ENCODE data around the gene TPI1.

The TPI1 gene

DNA sequence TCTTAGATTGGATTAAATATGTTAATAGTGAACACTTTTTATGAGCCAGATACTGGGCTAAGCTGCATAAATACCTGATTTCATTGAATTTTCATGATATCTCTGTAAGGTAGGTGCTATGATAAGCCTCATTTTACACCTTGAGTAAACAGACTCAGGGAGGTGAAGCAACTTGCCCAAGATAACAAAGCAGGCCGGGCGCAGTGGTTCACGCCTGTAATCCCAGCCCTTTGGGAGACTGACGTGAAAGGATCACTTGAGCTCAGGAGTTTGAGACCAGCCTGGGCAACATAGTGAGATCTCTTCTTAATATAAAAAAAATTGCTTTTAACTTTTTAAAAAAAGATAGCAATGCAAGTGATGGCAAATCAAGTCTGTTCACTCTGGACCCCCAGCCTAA, 25.3 kb upstream of the TPI1 start:
- TF ChIP-seq MYC (IDR thresholded peaks at IDR 0.05; ENCODE audit: low read depth, low read length) (no peak), MAX (IDR thresholded peaks at IDR 0.05; ENCODE audit: low read depth, low read length) (no peak), POLR2A (IDR thresholded peaks at IDR 0.05; ENCODE audit: extremely low read depth, insufficient read length) (no peak)
- TF ChIP-seq, protein P1, sequence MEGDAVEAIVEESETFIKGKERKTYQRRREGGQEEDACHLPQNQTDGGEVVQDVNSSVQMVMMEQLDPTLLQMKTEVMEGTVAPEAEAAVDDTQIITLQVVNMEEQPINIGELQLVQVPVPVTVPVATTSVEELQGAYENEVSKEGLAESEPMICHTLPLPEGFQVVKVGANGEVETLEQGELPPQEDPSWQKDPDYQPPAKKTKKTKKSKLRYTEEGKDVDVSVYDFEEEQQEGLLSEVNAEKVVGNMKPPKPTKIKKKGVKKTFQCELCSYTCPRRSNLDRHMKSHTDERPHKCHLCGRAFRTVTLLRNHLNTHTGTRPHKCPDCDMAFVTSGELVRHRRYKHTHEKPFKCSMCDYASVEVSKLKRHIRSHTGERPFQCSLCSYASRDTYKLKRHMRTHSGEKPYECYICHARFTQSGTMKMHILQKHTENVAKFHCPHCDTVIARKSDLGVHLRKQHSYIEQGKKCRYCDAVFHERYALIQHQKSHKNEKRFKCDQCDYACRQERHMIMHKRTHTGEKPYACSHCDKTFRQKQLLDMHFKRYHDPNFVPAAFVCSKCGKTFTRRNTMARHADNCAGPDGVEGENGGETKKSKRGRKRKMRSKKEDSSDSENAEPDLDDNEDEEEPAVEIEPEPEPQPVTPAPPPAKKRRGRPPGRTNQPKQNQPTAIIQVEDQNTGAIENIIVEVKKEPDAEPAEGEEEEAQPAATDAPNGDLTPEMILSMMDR (IDR thresholded peaks at IDR 0.05; ENCODE audit: low read depth, low read length): no peak
- DNase-seq (ENCODE audit: low read depth): no peak
- no peak overlapping the region for H3K4me3 ChIP-seq (ENCODE audit: low read depth, low read length)

DNA sequence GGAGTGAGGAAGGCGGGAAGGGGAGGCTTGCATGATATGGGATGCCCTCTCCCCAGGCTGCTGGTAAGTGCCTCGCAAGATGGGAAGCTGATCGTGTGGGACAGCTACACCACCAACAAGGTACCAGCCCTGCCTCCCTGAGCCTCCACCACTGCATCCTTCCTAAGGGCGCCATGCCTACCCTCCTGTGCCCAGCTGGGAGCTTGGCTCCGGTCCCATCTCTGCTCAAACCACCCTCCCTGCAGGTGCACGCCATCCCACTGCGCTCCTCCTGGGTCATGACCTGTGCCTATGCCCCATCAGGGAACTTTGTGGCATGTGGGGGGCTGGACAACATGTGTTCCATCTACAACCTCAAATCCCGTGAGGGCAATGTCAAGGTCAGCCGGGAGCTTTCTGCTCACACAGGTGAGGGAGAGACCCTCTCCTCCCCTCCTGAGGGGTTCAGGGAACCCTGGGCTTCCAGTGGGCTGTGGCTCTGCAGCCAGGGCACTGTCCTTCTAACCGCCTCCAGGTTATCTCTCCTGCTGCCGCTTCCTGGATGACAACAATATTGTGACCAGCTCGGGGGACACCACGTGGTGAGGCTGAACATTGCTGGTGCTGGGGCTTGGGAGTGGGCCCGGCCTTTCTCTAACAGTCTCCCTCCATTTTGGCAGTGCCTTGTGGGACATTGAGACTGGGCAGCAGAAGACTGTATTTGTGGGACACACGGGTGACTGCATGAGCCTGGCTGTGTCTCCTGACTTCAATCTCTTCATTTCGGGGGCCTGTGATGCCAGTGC, 24.0 kb upstream of the TPI1 start:
- no peak overlapping the region for H3K4me3 ChIP-seq (ENCODE audit: low read depth, low read length)
- peak; percentile 87 for TF ChIP-seq MAX (IDR thresholded peaks at IDR 0.05; ENCODE audit: low read depth, low read length)
- TF ChIP-seq, protein P1 (IDR thresholded peaks at IDR 0.05; ENCODE audit: low read depth, low read length): peak; percentile 33
- no peak for TF ChIP-seq POLR2A (IDR thresholded peaks at IDR 0.05; ENCODE audit: extremely low read depth, insufficient read length)
- TF ChIP-seq MYC (IDR thresholded peaks at IDR 0.05; ENCODE audit: low read depth, low read length): 0 out of 2 replicates have a peak, but pooled peaks have one; percentile 15
- peak; percentile 71 for DNase-seq (ENCODE audit: low read depth)

DNA sequence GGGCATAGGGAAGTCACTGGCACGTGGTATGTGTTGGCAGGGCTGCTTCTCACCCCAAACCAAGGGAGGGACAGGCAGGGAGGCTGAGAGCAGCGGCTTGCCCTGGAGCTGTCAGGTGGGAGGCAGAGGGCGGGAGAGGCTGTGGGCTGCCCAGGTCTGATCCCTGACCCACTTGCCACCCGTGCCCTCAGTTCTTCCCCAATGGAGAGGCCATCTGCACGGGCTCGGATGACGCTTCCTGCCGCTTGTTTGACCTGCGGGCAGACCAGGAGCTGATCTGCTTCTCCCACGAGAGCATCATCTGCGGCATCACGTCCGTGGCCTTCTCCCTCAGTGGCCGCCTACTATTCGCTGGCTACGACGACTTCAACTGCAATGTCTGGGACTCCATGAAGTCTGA, 21.9 kb upstream of the TPI1 start:
- DNase-seq (ENCODE audit: low read depth): no peak
- no peak for TF ChIP-seq POLR2A (IDR thresholded peaks at IDR 0.05; ENCODE audit: extremely low read depth, insufficient read length)
- no peak for TF ChIP-seq MAX (IDR thresholded peaks at IDR 0.05; ENCODE audit: low read depth, low read length)
- H3K4me3 ChIP-seq (ENCODE audit: low read depth, low read length): no peak overlapping the region

- H3K4me3 ChIP-seq (ENCODE audit: low read depth, low read length): no peak overlapping the region
- TF ChIP-seq MAX (IDR thresholded peaks at IDR 0.05; ENCODE audit: low read depth, low read length): no peak
- TF ChIP-seq, protein P1 (IDR thresholded peaks at IDR 0.05; ENCODE audit: low read depth, low read length): no peak
- no peak for TF ChIP-seq POLR2A (IDR thresholded peaks at IDR 0.05; ENCODE audit: extremely low read depth, insufficient read length)
- TF ChIP-seq MYC (IDR thresholded peaks at IDR 0.05; ENCODE audit: low read depth, low read length): no peak
- DNase-seq (ENCODE audit: low read depth): no peak
Measured at GRCh38 chr12:6846316-6846869, 20.9 kb upstream of the TPI1 start.

- TF ChIP-seq MYC (IDR thresholded peaks at IDR 0.05; ENCODE audit: low read depth, low read length) (no peak), POLR2A (IDR thresholded peaks at IDR 0.05; ENCODE audit: extremely low read depth, insufficient read length) (no peak), MAX (IDR thresholded peaks at IDR 0.05; ENCODE audit: low read depth, low read length) (no peak)
- TF ChIP-seq, protein P1 (IDR thresholded peaks at IDR 0.05; ENCODE audit: low read depth, low read length): no peak
- no peak overlapping the region for H3K4me3 ChIP-seq (ENCODE audit: low read depth, low read length)
- DNase-seq (ENCODE audit: low read depth): no peak
Measured at GRCh38 chr12:6847676-6848075, 19.7 kb upstream of the TPI1 start.

DNA sequence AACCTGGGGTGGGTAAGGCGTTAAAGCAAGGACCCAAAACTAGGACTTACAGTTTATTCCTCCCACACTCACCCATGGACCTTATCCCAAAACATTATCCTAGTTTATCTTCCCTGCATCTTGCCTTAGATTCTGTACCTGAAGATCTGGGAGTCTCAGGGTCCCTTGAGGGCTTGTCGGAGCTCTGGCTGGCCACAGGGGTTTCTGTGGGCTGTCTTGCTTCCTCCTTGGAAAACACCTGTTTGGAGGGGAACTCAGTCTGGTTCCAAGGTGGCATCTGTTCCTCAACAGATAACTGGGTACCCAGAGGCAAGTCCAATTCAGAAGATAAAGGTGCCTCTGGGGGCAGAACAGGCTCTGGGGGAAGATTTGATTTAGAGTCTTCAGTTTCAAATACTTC, 17.9 kb upstream of the TPI1 start:
- peak overlapping the region; percentile 89 for H3K4me3 ChIP-seq (ENCODE audit: low read depth, low read length)
- DNase-seq (ENCODE audit: low read depth): no peak
- TF ChIP-seq MYC (IDR thresholded peaks at IDR 0.05; ENCODE audit: low read depth, low read length) (no peak), MAX (IDR thresholded peaks at IDR 0.05; ENCODE audit: low read depth, low read length) (no peak), POLR2A (IDR thresholded peaks at IDR 0.05; ENCODE audit: extremely low read depth, insufficient read length) (no peak)
- TF ChIP-seq, protein P1 (IDR thresholded peaks at IDR 0.05; ENCODE audit: low read depth, low read length): no peak
